Hepatocyte (in vitro differentiated cells): ENCODE measurements around the gene PHLDA1.

Experiments
- EZH2 ChIP-seq: fragments of 200-600 bp; sonication (generic); IDR thresholded peaks from 2 replicates; pipeline ENCODE4 v1.6.1; 2016; ENCODE audit warnings: antibody characterized with exemption, mild to moderate bottlenecking, borderline replicate concordance
- EZH2phosphoT487 ChIP-seq: fragments of 200-600 bp; sonication (generic); IDR thresholded peaks from one replicate; pipeline ENCODE4 v1.6.1; 2018; ENCODE audit warnings: antibody characterized with exemption, mild to moderate bottlenecking, low read depth, moderate library complexity; ENCODE audit not compliant: unreplicated experiment, severe bottlenecking
- TF ChIP-seq, protein P1 (sequence below): fragments of 200-600 bp; sonication (generic); IDR thresholded peaks from 2 replicates; pipeline ENCODE4 v1.5.1; 2016; ENCODE audit warnings: antibody characterized with exemption, mild to moderate bottlenecking; ENCODE audit not compliant: poor library complexity

DNA sequence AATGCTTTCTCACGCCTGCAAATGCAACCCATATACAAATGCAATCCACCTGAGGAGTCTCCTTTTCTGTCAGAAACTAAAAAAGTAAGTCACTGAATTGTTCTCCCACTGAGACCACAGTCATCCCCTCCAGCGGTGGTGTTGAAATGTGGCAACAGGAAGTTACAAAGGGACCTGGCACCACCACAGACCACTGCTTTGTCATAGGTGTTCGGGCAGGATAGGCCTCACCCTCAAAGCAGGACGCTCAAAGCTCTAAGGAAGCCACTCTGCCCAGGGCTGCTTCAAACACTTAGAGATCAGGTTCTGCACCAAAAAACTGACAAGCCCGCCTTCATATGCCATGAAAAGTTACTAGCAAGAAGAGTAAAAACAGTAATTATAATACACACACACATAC is 11.3 kb downstream of the PHLDA1 start:
- TF ChIP-seq, protein P1, sequence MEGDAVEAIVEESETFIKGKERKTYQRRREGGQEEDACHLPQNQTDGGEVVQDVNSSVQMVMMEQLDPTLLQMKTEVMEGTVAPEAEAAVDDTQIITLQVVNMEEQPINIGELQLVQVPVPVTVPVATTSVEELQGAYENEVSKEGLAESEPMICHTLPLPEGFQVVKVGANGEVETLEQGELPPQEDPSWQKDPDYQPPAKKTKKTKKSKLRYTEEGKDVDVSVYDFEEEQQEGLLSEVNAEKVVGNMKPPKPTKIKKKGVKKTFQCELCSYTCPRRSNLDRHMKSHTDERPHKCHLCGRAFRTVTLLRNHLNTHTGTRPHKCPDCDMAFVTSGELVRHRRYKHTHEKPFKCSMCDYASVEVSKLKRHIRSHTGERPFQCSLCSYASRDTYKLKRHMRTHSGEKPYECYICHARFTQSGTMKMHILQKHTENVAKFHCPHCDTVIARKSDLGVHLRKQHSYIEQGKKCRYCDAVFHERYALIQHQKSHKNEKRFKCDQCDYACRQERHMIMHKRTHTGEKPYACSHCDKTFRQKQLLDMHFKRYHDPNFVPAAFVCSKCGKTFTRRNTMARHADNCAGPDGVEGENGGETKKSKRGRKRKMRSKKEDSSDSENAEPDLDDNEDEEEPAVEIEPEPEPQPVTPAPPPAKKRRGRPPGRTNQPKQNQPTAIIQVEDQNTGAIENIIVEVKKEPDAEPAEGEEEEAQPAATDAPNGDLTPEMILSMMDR = no peak
- TF ChIP-seq EZH2phosphoT487 (no peak), EZH2 (no peak)
